ENCODE measurements around the gene DPEP1. TPM values are rescaled to one million over a fixed set of nuclear protein-coding genes. Genes with fewer than 3 reads are reported as not detected.

The DPEP1 gene
- total and polyA plus RNA-seq, 10 donors = 0.33 to 39.5 (median 2.0) TPM

- 66 to 80% (median 70%) methylated on average over 9 to 10 of the region's 10 CpGs for WGBS, 5 donors
These were observed 23.9 kb downstream of the DPEP1 start for GRCh38 chr16:89637379-89637778.

GRCh38 chr16:89638455-89638854 is 25.0 kb downstream of the DPEP1 start:
- peaks cover 0 to 41% (median 0%) of the 10 kb centered on the region in 7 donors for H3K27me3 ChIP-seq (replicated peaks in 1 of 7)
- intact Hi-C loops (cut with DNase I; ENCODE audit: low total_unique reads) = no loop called here
- DNase-seq = no peak
- TF ChIP-seq POLR2AphosphoS5 (IDR thresholded peaks at IDR 0.05) = no peak
- TF ChIP-seq CTCF (IDR thresholded peaks at IDR 0.05 in 8 of 11, conservative IDR thresholded peaks at IDR 0.05 in 3 of 11) = no peak
- TF ChIP-seq POLR2A (IDR thresholded peaks at IDR 0.05) = no peak
- peaks cover 0 to 20% (median 12%) of the 10 kb centered on the region in 6 donors for H3K4me1 ChIP-seq
- H3K27ac ChIP-seq = no peak overlapping the region
- WGBS, 5 donors = 85 to 89% (median 87%) methylated on average over 9 to 10 of the region's 10 CpGs
- no peaks in the 10 kb centered on the region for H3K9me3 ChIP-seq
- H3K36me3 ChIP-seq = no peaks in the 10 kb centered on the region
- H3K4me3 ChIP-seq = no peak overlapping the region

More at GRCh38 chr16:89637379-89637778, 23.9 kb downstream of the DPEP1 start:
- H3K27ac ChIP-seq = no peak overlapping the region
- intact Hi-C loops (cut with DNase I; ENCODE audit: low total_unique reads) = no loop called here
- TF ChIP-seq POLR2A (IDR thresholded peaks at IDR 0.05) (no peak), POLR2AphosphoS5 (IDR thresholded peaks at IDR 0.05) (no peak), CTCF (IDR thresholded peaks at IDR 0.05 in 8 of 11, conservative IDR thresholded peaks at IDR 0.05 in 3 of 11) (no peak)
- no peak overlapping the region for H3K4me3 ChIP-seq
- H3K9me3 ChIP-seq = no peaks in the 10 kb centered on the region
- peaks cover 0 to 51% (median 3%) of the 10 kb centered on the region in 7 donors for H3K27me3 ChIP-seq (replicated peaks in 1 of 7)
- peaks cover 0 to 20% (median 12%) of the 10 kb centered on the region in 6 donors for H3K4me1 ChIP-seq
- no peak for DNase-seq
- no peaks in the 10 kb centered on the region for H3K36me3 ChIP-seq

GRCh38 chr16:89639385-89639784 is 25.9 kb downstream of the DPEP1 start:
- Histone ChIP-seq H3K4me1 (peaks cover 0 to 20% (median 12%) of the 10 kb centered on the region in 6 donors), H3K27me3 (replicated peaks in 1 of 7) (peaks cover 0 to 35% (median 0%) of the 10 kb centered on the region in 7 donors), H3K36me3 (peaks cover 0 to 6% (median 4%) of the 10 kb centered on the region in 6 donors), H3K27ac (no peak overlapping the region), H3K9me3 (no peaks in the 10 kb centered on the region), H3K4me3 (no peak overlapping the region)
- DNase-seq = no peak
- 92 to 98% (median 93%) methylated on average over 6 of the region's 6 CpGs for WGBS, 5 donors
- intact Hi-C loops (cut with DNase I; ENCODE audit: low total_unique reads) = no loop called here
- no peak for TF ChIP-seq POLR2A (IDR thresholded peaks at IDR 0.05)
- no peak for TF ChIP-seq POLR2AphosphoS5 (IDR thresholded peaks at IDR 0.05)
- TF ChIP-seq CTCF (IDR thresholded peaks at IDR 0.05 in 8 of 11, conservative IDR thresholded peaks at IDR 0.05 in 3 of 11) = no peak

GRCh38 chr16:89641458-89642119 is 28.1 kb downstream of the DPEP1 start:
- peaks cover 0 to 20% (median 12%) of the 10 kb centered on the region in 6 donors for H3K4me1 ChIP-seq
- H3K4me3 ChIP-seq = peak overlapping the region in 2 of 8 donors; percentile 38 to 53
- H3K27me3 ChIP-seq (replicated peaks in 1 of 7) = peaks cover 0 to 20% (median 0%) of the 10 kb centered on the region in 7 donors
- intact Hi-C loops (cut with DNase I; ENCODE audit: low total_unique reads) = loop anchor here (10.0 kb wide), 1 partner anchor 67 kb away; the partner anchor contains the start of gene CPNE7
- 45 to 66% (median 55%) methylated on average over 8 to 14 of the region's 14 CpGs for WGBS, 5 donors
- H3K9me3 ChIP-seq = no peaks in the 10 kb centered on the region
- DNase-seq = no peak
- H3K27ac ChIP-seq = no peak overlapping the region
- peaks cover 0 to 29% (median 26%) of the 10 kb centered on the region in 6 donors for H3K36me3 ChIP-seq
- TF ChIP-seq POLR2AphosphoS5 (IDR thresholded peaks at IDR 0.05) (peak in 1 of 3 donors; percentile 52), CTCF (IDR thresholded peaks at IDR 0.05 in 8 of 11, conservative IDR thresholded peaks at IDR 0.05 in 3 of 11) (peak in 2 of 11 experiments; percentile 5 to 51), POLR2A (IDR thresholded peaks at IDR 0.05) (no peak)

Data from spleen (tissue), 11 donors.